ENCODE measurements around the gene ZNF774. TPM values are rescaled to one million over a fixed set of nuclear protein-coding genes. Genes with fewer than 3 reads are reported as not detected.

ZNF774 gene
- total RNA-seq, 3 donors from 2014 or later = 11.8 to 17.8 (median 15.4) TPM

DNA sequence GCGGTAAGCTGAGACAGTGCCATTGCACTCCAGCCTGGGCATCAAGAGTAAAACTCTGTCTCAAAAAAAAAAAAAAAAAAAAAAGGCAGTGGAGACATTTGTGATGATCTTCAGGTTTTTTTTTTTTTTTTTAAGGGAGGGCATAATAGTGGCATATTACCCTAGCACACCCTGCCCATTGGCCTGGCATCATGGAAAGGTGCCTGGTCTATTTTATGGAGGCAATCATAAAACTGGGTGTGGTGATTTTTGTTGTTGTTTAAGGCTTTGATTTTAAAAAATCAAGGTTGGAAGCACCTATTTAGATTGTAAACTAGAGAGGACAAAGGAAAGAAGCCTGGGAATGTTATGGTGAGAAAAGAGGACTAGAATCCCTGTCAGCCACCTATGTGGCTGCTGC, 42.0 kb downstream of the ZNF774 start:
- peak in 1 of 3 donors; percentile 76 for DNase-seq
- ATAC-seq = peak; percentile 83
- H3K36me3 ChIP-seq (ENCODE audit: low read depth) = no peaks in the 10 kb centered on the region
- no peaks in the 10 kb centered on the region for H3K9me3 ChIP-seq
- no peak overlapping the region for H3K4me3 ChIP-seq
- TF ChIP-seq, protein P1, sequence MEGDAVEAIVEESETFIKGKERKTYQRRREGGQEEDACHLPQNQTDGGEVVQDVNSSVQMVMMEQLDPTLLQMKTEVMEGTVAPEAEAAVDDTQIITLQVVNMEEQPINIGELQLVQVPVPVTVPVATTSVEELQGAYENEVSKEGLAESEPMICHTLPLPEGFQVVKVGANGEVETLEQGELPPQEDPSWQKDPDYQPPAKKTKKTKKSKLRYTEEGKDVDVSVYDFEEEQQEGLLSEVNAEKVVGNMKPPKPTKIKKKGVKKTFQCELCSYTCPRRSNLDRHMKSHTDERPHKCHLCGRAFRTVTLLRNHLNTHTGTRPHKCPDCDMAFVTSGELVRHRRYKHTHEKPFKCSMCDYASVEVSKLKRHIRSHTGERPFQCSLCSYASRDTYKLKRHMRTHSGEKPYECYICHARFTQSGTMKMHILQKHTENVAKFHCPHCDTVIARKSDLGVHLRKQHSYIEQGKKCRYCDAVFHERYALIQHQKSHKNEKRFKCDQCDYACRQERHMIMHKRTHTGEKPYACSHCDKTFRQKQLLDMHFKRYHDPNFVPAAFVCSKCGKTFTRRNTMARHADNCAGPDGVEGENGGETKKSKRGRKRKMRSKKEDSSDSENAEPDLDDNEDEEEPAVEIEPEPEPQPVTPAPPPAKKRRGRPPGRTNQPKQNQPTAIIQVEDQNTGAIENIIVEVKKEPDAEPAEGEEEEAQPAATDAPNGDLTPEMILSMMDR (IDR thresholded peaks at IDR 0.05) = no peak
- peaks cover 63% of the 10 kb centered on the region for H3K4me1 ChIP-seq (ENCODE audit: low read depth)
- intact Hi-C loops (cut with DNase I, micrococcal nuclease) = no loop called here

DNA sequence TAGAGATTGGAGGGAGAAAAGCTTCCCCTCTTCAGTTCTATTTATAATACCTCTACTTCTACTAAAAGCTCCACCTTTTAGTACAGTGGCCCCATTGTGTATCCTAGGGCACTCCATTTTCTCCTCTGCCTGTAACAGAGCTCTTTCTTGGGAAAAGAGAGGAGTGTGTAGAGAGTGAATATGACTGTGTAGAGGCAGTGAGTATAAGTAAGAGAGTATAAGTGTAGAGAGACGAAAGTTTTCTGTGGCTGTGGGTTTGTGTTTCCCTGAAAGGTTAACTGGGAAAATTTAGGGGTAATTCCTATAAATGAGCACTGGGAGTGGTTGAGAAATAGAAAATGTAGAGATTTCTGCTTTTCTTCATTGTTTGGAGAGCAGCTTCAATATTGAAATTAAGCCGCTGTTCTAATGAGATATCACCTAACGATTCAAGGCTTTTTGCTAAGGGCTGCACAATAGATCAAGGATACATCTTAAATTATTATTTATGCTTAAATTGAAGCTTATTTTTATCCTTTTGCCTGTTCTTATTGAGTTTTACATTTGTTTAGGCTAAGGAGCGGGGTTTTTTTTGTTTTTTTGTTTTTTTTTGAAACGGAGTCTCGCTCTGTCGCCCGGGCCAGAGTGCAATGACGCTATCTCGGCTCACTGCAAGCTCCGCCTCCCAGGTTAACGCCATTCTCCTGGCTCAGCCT, 42.8 kb downstream of the ZNF774 start:
- TF ChIP-seq, protein P1 (IDR thresholded peaks at IDR 0.05) = no peak
- no peaks in the 10 kb centered on the region for H3K36me3 ChIP-seq (ENCODE audit: low read depth)
- intact Hi-C loops (cut with DNase I, micrococcal nuclease) = no loop called here
- H3K9me3 ChIP-seq = no peaks in the 10 kb centered on the region
- peak; percentile 20 for ATAC-seq
- H3K4me1 ChIP-seq (ENCODE audit: low read depth) = peaks cover 71% of the 10 kb centered on the region
- H3K4me3 ChIP-seq = no peak overlapping the region
- DNase-seq = peak in 1 of 3 donors; percentile 7

DNA sequence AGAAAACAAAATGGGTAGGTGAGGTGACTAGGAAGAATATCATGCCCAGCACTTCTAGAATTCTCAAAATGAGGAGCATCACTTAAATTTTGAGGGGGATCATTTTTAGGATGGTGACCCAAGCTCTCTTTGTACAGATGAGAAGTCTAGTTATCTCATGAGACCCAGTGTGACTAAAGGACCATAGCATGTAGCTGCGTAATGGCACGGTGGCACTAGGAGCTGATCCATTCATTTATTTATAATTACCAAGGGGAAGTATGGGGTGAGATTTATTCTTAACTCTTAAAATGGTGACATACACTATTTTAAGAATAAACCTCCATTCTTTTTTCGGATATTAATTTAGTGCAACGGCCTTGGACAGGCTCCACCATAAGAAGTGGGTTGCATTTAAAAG, 44.2 kb downstream of the ZNF774 start:
- H3K4me1 ChIP-seq (ENCODE audit: low read depth) = peaks cover 76% of the 10 kb centered on the region
- DNase-seq = peak in 1 of 3 donors; percentile 4
- TF ChIP-seq, protein P1 (IDR thresholded peaks at IDR 0.05) = no peak
- intact Hi-C loops (cut with DNase I, micrococcal nuclease) = no loop called here
- H3K4me3 ChIP-seq = no peak overlapping the region
- no peaks in the 10 kb centered on the region for H3K36me3 ChIP-seq (ENCODE audit: low read depth)
- ATAC-seq = no peak
- H3K9me3 ChIP-seq = no peaks in the 10 kb centered on the region

DNA sequence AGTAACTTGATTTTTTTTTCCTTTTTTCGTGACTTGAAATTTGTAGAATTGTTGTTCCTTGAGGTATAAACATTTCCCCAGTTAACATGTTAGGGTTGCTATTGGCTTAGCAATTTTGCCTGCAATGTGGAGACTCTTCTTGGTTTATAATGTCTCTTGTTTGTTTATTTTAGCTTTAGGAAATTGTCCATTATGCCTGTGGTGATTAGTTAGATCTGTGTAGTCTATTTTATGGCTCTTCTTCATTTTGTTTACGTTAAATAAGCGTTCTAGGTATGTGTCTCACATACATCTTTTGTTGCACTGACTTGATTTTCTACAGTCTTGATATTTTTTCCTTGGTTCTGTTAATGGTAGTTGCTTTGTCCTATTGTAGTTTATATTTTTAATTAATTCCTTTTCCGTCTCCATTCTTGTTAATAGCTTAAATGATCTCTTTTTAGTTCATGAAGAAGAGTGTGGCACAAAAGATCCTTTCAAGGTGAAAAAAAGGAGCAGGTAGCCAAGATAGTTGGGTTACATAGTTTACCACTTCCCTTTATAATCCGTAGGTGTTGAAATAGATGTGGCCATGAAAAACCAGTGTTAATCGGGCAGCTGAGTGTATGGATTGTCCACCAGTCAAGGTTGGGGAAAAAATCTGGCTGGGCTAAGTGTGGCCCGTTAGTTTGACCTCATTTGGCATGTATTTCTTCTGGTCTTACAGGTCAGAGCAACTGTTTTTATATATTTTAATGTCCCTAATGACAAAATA, 48.1 kb downstream of the ZNF774 start:
- H3K36me3 ChIP-seq (ENCODE audit: low read depth) = no peaks in the 10 kb centered on the region
- intact Hi-C loops (cut with DNase I, micrococcal nuclease) = no loop called here
- H3K4me3 ChIP-seq = no peak overlapping the region

DNA sequence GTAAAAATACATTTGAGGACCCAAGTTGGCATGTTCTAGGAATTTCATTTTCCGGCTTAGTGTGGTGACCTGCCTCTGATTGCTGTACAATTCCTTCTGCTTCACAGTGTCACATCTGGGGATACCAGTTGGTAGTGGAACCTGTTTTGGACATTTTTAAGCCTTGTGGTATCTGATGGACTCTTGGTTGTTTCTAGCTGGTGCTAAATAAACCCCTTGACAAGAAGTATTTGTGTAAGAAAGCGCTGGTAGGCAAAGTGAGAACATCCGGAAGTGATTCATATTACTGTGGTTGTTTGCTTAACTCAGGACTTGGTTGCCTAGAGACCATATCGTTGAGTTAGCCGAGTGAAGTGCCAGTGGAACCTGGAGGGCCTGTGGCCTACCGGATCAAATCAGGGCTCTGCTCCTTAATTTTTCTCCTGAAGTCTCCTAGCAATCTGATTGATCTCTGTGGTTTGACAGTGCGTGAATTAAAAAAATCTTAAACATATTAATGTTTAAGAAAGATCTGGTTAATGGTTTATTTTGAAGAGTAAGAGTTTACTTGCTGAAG, 48.8 kb downstream of the ZNF774 start:
- intact Hi-C loops (cut with DNase I, micrococcal nuclease) = no loop called here
- Histone ChIP-seq H3K36me3 (ENCODE audit: low read depth) (no peaks in the 10 kb centered on the region), H3K4me3 (no peak overlapping the region), H3K4me1 (ENCODE audit: low read depth) (peaks cover 77% of the 10 kb centered on the region), H3K9me3 (no peaks in the 10 kb centered on the region)
- TF ChIP-seq, protein P1 (IDR thresholded peaks at IDR 0.05) = no peak
- ATAC-seq = peak; percentile 98
- peak in 2 of 3 donors; percentile 38 to 72 for DNase-seq

More for the DNA sequence above, 48.1 kb downstream of the ZNF774 start:
- H3K4me1 ChIP-seq (ENCODE audit: low read depth) = peaks cover 79% of the 10 kb centered on the region
- TF ChIP-seq, protein P1 (IDR thresholded peaks at IDR 0.05) = no peak
- DNase-seq (peak in 1 of 3 donors; percentile 17), ATAC-seq (peak; percentile 39)
- no peaks in the 10 kb centered on the region for H3K9me3 ChIP-seq

Data from mucosa of descending colon (tissue), 3 donors.